Upper lobe of right lung (tissue), 1 donor: Measurements from ENCODE around the gene ROBO3. TPM values are rescaled to one million over a fixed set of nuclear protein-coding genes. Genes with fewer than 3 reads are reported as not detected.
A peak's percentile ranks its signal among the peaks of the same experiment; 100 is the strongest.

Experiments used
- ATAC-seq: fragments of 200-7000 bp; cut with Tn5 transposase; one replicate; pipeline ENCODE4 v1.9.1; 2020; ENCODE audit warnings: mild to moderate bottlenecking, moderate library complexity
- DNase-seq: peaks from one replicate; pipeline ENCODE4 v3.0.0-alpha.2; 2020
- H3K27ac ChIP-seq: fragments of 200-600 bp; one replicate; pipeline ENCODE4 v1.8.0; 2022
- H3K27me3 ChIP-seq: fragments of 200-600 bp; one replicate; pipeline ENCODE4 v1.8.0; 2022; ENCODE audit warnings: mild to moderate bottlenecking
- H3K36me3 ChIP-seq: fragments of 200-600 bp; one replicate; pipeline ENCODE4 v1.8.0; 2022
- H3K4me1 ChIP-seq: fragments of 200-600 bp; one replicate; pipeline ENCODE4 v1.8.0; 2022
- H3K4me3 ChIP-seq: fragments of 200-600 bp; one replicate; pipeline ENCODE4 v1.8.0; 2022; ENCODE audit warnings: mild to moderate bottlenecking
- H3K9me3 ChIP-seq: fragments of 200-600 bp; one replicate; pipeline ENCODE4 v1.8.0; 2022
- CTCF ChIP-seq: fragments of 200-600 bp; IDR thresholded peaks from one replicate; pipeline ENCODE4 v1.8.0; 2022; ENCODE audit warnings: antibody characterized with exemption
- intact Hi-C: fragments of 100-400 bp; cut with DNase I; formaldehyde crosslinking; loops from one replicate; pipeline ENCODE4 v1.11.0; 2022
- total RNA-seq: library from RNA; stranded (reverse); fragmentation: NEBNext Ultra II Directional; extraction: Animal tissue kit (Norgen Biotek cat#: 25700); gene quantifications from one replicate; pipeline ENCODE4 v1.2.1, GENCODE V29; 2021
- donor health status: DM: no; HTN: yes; CAD: no; lungs with severe emphysema.

ROBO3 gene
- total RNA-seq, 1 donor from 2014 or later: 12.6 TPM

- Histone ChIP-seq H3K9me3 (no peaks in the 10 kb centered on the region), H3K4me1 (peaks cover 40% of the 10 kb centered on the region), H3K4me3 (peak overlapping the region; percentile 50), H3K27me3 (no peaks in the 10 kb centered on the region), H3K27ac (peak overlapping the region; percentile 79), H3K36me3 (no peaks in the 10 kb centered on the region)
- ATAC-seq: no peak
- no peak for TF ChIP-seq CTCF
- intact Hi-C loops: no loop called here
- DNase-seq: no peak
Measured at GRCh38 chr11:124896071-124896750, 31.0 kb downstream of the ROBO3 start.

GRCh38 chr11:124896821-124897391 is 31.7 kb downstream of the ROBO3 start:
- no peaks in the 10 kb centered on the region for H3K9me3 ChIP-seq
- peaks cover 33% of the 10 kb centered on the region for H3K4me1 ChIP-seq
- H3K36me3 ChIP-seq: no peaks in the 10 kb centered on the region
- DNase-seq (no peak), ATAC-seq (peak; percentile 3)
- TF ChIP-seq CTCF: no peak
- peak overlapping the region; percentile 79 for H3K27ac ChIP-seq
- H3K4me3 ChIP-seq: peak overlapping the region; percentile 50
- intact Hi-C loops: no loop called here
- H3K27me3 ChIP-seq: no peaks in the 10 kb centered on the region

- ATAC-seq: peak; percentile 40
- peak; percentile 7 for TF ChIP-seq CTCF
- H3K9me3 ChIP-seq: no peaks in the 10 kb centered on the region
- intact Hi-C loops: no loop called here
- H3K4me3 ChIP-seq: peak within 1 kb of the TSS; percentile 50
- H3K4me1 ChIP-seq: peaks cover 27% of the 10 kb centered on the region
- no peaks in the 10 kb centered on the region for H3K36me3 ChIP-seq
- no peaks in the 10 kb centered on the region for H3K27me3 ChIP-seq
- DNase-seq: no peak
- peak within 1 kb of the TSS; percentile 79 for H3K27ac ChIP-seq
Measured at GRCh38 chr11:124897674-124898262, 32.5 kb downstream of the ROBO3 start, which contains the start of gene ROBO4. Gene ROBO4 (minus strand): TSS chr11:124897865. CDS start chr11:124897795, 70 bp downstream.

GRCh38 chr11:124898263-124898680 is 33.0 kb downstream of the ROBO3 start:
- DNase-seq (no peak), ATAC-seq (peak; percentile 15)
- intact Hi-C loops: no loop called here
- peak overlapping the region; percentile 50 for H3K4me3 ChIP-seq
- TF ChIP-seq CTCF: no peak
- no peaks in the 10 kb centered on the region for H3K27me3 ChIP-seq
- no peaks in the 10 kb centered on the region for H3K9me3 ChIP-seq
- no peaks in the 10 kb centered on the region for H3K36me3 ChIP-seq
- H3K27ac ChIP-seq: peak overlapping the region; percentile 79
- H3K4me1 ChIP-seq: peaks cover 23% of the 10 kb centered on the region

GRCh38 chr11:124898711-124899110 is 33.5 kb downstream of the ROBO3 start:
- Histone ChIP-seq H3K27me3 (no peaks in the 10 kb centered on the region), H3K36me3 (no peaks in the 10 kb centered on the region), H3K4me3 (no peak overlapping the region), H3K4me1 (peaks cover 18% of the 10 kb centered on the region), H3K27ac (peak overlapping the region; percentile 79), H3K9me3 (no peaks in the 10 kb centered on the region)
- no peak for TF ChIP-seq CTCF
- ATAC-seq (peak; percentile 62), DNase-seq (no peak)
- intact Hi-C loops: no loop called here
